Prostate gland (tissue), 2 donors: ENCODE measurements around the gene AIF1.

Experiments
- POLR2A ChIP-seq: fragments of 450-650 bp; IDR thresholded peaks from one replicate; pipeline ENCODE4 v1.6.1; 2016; ENCODE audit warnings: antibody characterized with exemption, mild to moderate bottlenecking
- TF ChIP-seq, protein P1 (sequence below), 4 experiments: fragments of 200-600 bp in 2 of 4; fragments of 450-650 bp in 2 of 4; sonication (generic) in 2 of 4; IDR thresholded peaks; 1 replicate in 3 of 4; 2 replicates in 1 of 4; pipeline ENCODE4 v1.5.1; 2016 to 2019; ENCODE audit warnings: antibody characterized with exemption in 4 of 4, mild to moderate bottlenecking in 2 of 4, moderate library complexity in 2 of 4

DNA sequence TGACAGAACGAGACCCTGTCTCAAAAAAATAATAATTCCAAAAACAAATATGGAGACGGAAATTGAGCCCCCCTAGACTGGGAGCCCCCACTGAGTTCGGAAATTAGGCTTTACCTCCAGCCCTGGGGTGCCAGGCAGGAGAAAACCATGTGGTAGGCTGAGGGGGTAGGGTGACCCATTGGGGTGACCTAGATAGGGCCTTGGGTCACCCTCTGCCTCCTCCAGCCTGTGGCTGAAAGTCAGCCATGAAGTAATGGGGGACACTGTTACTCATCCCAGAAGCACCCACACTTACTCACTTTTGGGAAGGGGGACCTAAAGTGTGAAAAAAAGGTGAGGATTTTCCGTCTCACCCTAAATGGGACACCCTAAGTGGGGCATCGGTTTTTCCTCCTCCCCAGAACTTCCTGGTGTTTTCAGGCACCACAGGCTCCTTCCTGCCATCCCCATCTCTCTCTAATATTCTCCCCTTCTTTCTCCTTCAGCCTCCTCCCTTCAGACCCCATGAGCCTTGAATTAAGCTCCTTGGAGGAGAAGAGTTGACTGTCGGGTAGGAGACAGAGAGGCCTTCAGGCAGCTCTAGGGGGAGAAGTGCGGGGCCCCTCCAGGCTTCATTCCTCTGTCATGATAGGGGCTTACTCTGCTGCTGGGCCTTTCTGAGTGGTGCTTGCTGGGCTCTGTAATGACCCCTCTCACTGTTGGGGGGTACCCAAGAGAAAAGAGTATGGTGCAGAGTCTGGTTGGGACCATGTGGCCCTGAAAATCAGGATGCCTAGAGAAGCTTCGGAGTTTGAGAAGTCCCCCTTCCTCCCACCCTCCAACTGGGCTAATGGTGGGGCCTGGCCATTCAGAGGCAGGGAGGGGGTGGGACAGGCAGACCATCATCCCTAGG, 35.2 kb upstream of the AIF1 start:
- no peak for TF ChIP-seq POLR2A
- TF ChIP-seq, protein P1, sequence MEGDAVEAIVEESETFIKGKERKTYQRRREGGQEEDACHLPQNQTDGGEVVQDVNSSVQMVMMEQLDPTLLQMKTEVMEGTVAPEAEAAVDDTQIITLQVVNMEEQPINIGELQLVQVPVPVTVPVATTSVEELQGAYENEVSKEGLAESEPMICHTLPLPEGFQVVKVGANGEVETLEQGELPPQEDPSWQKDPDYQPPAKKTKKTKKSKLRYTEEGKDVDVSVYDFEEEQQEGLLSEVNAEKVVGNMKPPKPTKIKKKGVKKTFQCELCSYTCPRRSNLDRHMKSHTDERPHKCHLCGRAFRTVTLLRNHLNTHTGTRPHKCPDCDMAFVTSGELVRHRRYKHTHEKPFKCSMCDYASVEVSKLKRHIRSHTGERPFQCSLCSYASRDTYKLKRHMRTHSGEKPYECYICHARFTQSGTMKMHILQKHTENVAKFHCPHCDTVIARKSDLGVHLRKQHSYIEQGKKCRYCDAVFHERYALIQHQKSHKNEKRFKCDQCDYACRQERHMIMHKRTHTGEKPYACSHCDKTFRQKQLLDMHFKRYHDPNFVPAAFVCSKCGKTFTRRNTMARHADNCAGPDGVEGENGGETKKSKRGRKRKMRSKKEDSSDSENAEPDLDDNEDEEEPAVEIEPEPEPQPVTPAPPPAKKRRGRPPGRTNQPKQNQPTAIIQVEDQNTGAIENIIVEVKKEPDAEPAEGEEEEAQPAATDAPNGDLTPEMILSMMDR (IDR thresholded peaks at IDR 0.05): no peak
